ENCODE results near the gene KLC3. TPM values are rescaled to one million over a fixed set of nuclear protein-coding genes. Genes with fewer than 3 reads are reported as not detected.

The KLC3 gene
- total RNA-seq, 1 experiment from 2014 or later = 22.8 TPM

- no peak overlapping the region for H3K27ac ChIP-seq (ENCODE audit: low read depth, low read length)
- no peak overlapping the region for H3K4me2 ChIP-seq (ENCODE audit: low read length)
- intact Hi-C loops (cut with micrococcal nuclease) = no loop called here
- H2AFZ ChIP-seq (ENCODE audit: low read depth, low read length, poor library complexity, severe bottlenecking) = no peak overlapping the region
- H3K36me3 ChIP-seq (ENCODE audit: control insufficient read depth in 1 of 2, insufficient read depth in 2 of 2, low read length in 2 of 2) = peaks cover 28 to 39% of the 10 kb centered on the region in 2 experiments; a peak in 3 of 4 replicates
- no peak for ATAC-seq
- H3K79me2 ChIP-seq (ENCODE audit: insufficient read depth, low read length) = no peaks in the 10 kb centered on the region
- no peaks in the 10 kb centered on the region for H4K20me1 ChIP-seq (ENCODE audit: insufficient read depth)
- H3K27me3 ChIP-seq (ENCODE audit: insufficient read depth, low read length) = no peaks in the 10 kb centered on the region
- no peaks in the 10 kb centered on the region for H3K9me2 ChIP-seq (ENCODE audit: insufficient read depth)
- ChIA-PET POLR2A (interaction anchor here (1.0 kb wide), 1 partner anchor 10 kb away, joined by 3 read pairs; no protein-coding TSS in a partner anchor), RAD21 (ENCODE audit: low non-redundant PET in 1 of 2, low total read pairs in 2 of 2, uncharacterized antibody in 2 of 2, unreplicated experiment in 2 of 2) (no interaction called here), CTCF (no interaction called here)
- H3K9ac ChIP-seq (ENCODE audit: low read length) = no peak overlapping the region
- no peaks in the 10 kb centered on the region for H3K9me3 ChIP-seq (ENCODE audit: control insufficient read depth in 1 of 2, insufficient read depth in 1 of 2, low read depth in 1 of 2, low read length in 2 of 2)
- H3K4me3 ChIP-seq (replicated peaks in 1 of 2; ENCODE audit: low read depth in 1 of 2, low read length in 2 of 2) = no peak overlapping the region
- TF ChIP-seq, protein P1, sequence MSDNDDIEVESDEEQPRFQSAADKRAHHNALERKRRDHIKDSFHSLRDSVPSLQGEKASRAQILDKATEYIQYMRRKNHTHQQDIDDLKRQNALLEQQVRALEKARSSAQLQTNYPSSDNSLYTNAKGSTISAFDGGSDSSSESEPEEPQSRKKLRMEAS (IDR thresholded peaks at IDR 0.05) = no peak
- TF ChIP-seq EGR1 (IDR thresholded peaks at IDR 0.05; ENCODE audit: low read depth) (no peak), JUND (IDR thresholded peaks at IDR 0.05) (no peak), ZBTB33 (IDR thresholded peaks at IDR 0.05; ENCODE audit: extremely low read depth, insufficient replicate concordance, low read length) (no peak), YY1 (IDR thresholded peaks at IDR 0.05; ENCODE audit: extremely low read depth, insufficient replicate concordance, low read depth, low read length) (no peak), SIN3A (IDR thresholded peaks at IDR 0.05; ENCODE audit: low read depth) (no peak), CTCF (IDR thresholded peaks at IDR 0.05 in 2 of 3, conservative IDR thresholded peaks at IDR 0.05 in 1 of 3; ENCODE audit: borderline replicate concordance in 1 of 3, insufficient read depth in 1 of 3, low read depth in 2 of 3, low read length in 2 of 3) (no peak), FOSL1 (IDR thresholded peaks at IDR 0.05; ENCODE audit: low read depth) (no peak), TCF7L2 (IDR thresholded peaks at IDR 0.05; ENCODE audit: borderline replicate concordance, extremely low read depth, insufficient read depth, insufficient read length) (no peak), RAD21 (IDR thresholded peaks at IDR 0.05; ENCODE audit: low read depth) (no peak), SP1 (IDR thresholded peaks at IDR 0.05; ENCODE audit: low read depth) (no peak), CBX3 (IDR thresholded peaks at IDR 0.05; ENCODE audit: low read depth) (no peak), POLR2A (IDR thresholded peaks at IDR 0.05; ENCODE audit: borderline replicate concordance, extremely low read depth, insufficient read depth, insufficient read length) (no peak), CEBPB (IDR thresholded peaks at IDR 0.05; ENCODE audit: low read depth) (no peak), SRF (IDR thresholded peaks at IDR 0.05; ENCODE audit: low read depth) (no peak), ELF1 (IDR thresholded peaks at IDR 0.05; ENCODE audit: borderline replicate concordance, low read depth) (no peak), POLR2AphosphoS5 (IDR thresholded peaks at IDR 0.05; ENCODE audit: low read depth, low read length) (no peak)
- TF ChIP-seq, protein P2, sequence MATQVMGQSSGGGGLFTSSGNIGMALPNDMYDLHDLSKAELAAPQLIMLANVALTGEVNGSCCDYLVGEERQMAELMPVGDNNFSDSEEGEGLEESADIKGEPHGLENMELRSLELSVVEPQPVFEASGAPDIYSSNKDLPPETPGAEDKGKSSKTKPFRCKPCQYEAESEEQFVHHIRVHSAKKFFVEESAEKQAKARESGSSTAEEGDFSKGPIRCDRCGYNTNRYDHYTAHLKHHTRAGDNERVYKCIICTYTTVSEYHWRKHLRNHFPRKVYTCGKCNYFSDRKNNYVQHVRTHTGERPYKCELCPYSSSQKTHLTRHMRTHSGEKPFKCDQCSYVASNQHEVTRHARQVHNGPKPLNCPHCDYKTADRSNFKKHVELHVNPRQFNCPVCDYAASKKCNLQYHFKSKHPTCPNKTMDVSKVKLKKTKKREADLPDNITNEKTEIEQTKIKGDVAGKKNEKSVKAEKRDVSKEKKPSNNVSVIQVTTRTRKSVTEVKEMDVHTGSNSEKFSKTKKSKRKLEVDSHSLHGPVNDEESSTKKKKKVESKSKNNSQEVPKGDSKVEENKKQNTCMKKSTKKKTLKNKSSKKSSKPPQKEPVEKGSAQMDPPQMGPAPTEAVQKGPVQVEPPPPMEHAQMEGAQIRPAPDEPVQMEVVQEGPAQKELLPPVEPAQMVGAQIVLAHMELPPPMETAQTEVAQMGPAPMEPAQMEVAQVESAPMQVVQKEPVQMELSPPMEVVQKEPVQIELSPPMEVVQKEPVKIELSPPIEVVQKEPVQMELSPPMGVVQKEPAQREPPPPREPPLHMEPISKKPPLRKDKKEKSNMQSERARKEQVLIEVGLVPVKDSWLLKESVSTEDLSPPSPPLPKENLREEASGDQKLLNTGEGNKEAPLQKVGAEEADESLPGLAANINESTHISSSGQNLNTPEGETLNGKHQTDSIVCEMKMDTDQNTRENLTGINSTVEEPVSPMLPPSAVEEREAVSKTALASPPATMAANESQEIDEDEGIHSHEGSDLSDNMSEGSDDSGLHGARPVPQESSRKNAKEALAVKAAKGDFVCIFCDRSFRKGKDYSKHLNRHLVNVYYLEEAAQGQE (IDR thresholded peaks at IDR 0.05; ENCODE audit: low read depth) = no peak
- TF ChIP-seq, protein P3, sequence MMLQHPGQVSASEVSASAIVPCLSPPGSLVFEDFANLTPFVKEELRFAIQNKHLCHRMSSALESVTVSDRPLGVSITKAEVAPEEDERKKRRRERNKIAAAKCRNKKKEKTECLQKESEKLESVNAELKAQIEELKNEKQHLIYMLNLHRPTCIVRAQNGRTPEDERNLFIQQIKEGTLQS (IDR thresholded peaks at IDR 0.05) = no peak
- no peak for DNase-seq (ENCODE audit: low read depth, low spot score)
- no peaks in the 10 kb centered on the region for H3K4me1 ChIP-seq (ENCODE audit: control insufficient read depth in 1 of 2, insufficient read depth in 2 of 2, low read length in 2 of 2)
- no TSS peak for BruUV-seq (replicated peaks)
These were observed 13.8 kb downstream of the KLC3 start for GRCh38 chr19:45354241-45354842.

Data from HCT116 (cell line).